Occipital lobe (tissue), 2 donors: ENCODE results near the gene XYLT1. TPM values are rescaled to one million over a fixed set of nuclear protein-coding genes. Genes with fewer than 3 reads are reported as not detected.

Experiments used
- DNase-seq: peaks from one replicate; lab custom pipeline; 2025; lab: John Stamatoyannopoulos, UW
- total RNA-seq: library from RNA; depleted of rRNA; stranded (reverse); fragments of >200 nt; gene quantifications from one replicate; pipeline ENCODE4 v1.2.3, GENCODE V29; 2014

The XYLT1 gene
- total RNA-seq, 1 donor from 2014 or later = 29.3 TPM

DNA sequence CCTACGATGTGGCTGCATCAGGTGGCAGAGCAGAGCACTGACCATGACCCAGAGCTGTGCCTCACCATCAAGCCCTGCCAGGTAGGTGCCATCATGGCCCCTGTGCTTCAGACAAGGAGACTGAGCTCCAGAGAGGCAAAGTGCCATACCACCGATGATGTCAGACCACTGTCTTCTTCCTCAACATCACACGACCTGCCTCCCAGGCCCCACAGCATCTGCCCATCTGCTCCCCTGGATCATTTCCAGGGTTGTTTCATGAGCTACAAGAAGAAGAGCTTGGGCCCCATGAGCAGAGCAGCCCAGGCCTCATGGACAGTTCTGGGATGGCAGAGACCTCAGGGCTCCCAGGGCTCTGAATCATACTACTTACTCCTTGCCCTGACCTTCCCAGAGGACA, 9.9 kb downstream of the XYLT1 start:
- DNase-seq = no peak

DNA sequence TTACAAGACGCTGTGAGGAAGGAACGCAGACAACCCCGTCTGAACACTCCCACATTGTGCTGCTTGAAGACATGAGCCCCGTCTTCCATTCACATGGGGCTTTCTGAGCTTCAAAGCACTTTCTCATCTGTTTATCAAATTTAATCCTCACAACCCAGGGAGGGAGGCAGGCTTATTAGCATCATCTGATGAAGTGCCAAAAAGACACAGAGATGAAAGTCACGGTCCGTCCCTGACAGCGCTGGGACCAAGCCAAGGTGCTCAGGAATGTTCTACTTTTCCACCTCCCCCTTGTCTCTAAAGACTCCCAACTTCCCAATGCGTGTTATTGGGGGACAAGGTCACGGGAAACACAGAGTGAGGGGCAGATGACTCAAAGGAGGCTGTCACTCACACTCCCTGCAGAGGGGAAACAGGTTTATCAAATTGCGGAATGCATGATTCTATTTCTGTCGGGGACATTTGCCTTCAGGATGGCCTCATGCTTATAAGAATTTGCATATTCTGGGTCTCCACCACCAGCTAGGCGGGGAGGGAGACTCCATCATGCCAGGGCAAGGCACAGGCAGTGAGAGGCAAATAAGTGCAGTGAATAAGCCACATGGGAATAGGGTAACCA, 10.7 kb downstream of the XYLT1 start:
- DNase-seq = no peak

DNA sequence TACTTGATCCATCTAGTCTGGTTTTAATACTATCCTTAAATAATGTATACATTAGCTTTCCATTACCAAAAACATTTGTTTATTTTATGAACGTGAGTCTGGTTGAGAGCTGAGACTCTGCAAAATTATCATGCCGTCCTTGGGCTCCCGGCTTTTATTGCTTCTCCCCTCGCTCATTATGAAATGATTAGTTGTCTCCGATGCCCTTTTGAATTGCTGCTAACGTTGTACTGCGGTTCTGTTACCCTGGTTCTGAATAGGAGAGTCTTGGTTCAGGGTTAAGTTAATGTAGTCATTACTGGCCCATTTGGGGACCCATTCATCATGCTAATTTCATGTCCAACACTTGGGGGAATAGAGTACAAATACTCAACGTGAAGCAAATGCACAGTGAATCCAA, 12.8 kb downstream of the XYLT1 start:
- DNase-seq = no peak

DNA sequence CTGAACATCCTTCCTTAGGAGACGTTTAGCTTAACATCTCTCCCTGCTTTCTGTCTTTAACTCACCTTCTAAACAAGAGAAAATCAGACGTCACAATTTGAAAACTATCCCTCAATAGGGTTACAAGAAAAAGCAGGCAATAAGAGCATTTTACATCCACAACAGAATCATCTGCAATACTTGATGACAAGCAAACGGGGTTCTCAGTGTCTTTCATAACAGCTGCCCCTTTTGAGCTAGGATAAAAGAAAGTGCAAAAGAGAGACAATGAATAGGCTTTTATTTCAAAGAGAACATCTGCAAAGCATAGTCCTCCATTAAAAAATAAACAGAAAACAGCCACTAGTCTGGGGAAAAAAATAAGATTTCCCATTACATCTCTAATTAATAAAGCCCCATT, 13.2 kb downstream of the XYLT1 start:
- no peak for DNase-seq

DNA sequence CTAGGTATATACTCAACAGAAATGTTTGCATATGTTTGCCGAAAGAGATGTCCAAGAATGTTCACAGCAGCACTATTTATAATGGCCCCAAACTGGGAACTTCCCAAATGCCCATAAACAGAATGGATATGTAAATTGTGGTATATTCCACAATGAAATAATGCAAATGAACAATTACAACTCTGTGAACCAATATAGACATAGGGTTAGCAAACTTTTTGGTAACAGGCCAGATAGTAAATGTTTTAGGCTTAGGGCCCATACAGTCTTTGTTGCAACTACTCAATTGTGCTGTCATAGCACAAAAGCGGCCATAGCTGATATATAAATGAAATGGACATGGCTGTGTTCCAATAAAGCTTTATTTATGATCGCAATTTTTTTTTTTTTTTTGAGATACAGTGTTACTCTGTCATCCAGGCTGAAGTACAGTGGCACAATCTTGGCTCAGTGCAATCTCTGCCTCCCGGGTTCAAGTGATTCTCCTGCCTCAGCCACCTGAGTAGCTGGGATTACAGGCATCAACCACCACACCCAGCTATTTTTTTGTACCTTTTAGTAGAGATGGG, 16.5 kb downstream of the XYLT1 start:
- DNase-seq = no peak

DNA sequence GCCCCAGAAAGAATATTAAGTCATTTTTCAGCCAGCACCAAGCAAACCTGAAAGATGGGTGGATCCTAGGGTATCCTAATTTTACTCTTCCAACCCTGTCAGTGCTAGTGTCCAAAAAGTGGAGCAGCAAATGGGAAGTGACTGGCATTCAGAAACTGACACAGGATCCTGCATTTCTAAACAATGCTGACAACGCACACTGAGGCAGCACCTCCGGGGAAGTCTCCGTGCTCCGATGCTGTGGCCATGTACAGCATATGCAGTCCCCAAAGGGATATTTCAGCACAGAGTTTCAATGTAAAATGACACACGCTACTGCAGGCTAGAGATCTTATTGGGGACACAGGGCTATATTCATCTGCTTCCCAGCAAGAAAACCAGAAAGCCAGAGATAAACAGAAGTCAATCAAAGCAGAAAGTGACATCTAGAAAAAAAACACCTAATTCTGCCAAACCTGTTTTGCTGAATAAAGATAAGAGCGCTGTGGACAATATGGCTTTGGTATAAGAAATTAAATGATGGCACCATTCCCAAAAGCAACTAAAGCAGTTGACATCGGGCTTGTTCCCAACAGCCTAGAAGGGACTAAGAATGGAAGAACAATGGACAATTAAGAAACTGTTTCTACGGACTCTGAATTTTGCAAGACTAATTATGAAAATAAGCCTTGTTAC, 17.3 kb downstream of the XYLT1 start:
- DNase-seq = no peak

DNA sequence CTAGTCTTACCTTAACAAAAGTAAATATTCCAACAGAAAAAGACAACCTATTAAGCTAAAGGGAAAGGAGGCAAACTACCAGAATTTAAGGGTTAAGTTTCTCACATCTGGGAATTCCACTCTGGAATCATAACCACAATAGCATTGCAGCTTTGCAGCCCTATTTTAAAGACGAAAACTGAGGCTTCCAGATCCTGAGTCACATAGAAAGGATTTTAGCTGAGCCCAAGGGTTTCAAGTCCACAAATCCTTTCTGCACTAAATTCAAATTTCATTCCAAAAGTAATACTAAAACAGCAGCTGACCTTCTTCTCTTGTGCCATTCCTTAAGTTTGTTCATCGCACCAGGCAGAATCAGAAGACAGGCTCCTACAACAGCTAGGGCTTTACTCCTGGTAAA, 17.8 kb downstream of the XYLT1 start:
- DNase-seq = no peak

DNA sequence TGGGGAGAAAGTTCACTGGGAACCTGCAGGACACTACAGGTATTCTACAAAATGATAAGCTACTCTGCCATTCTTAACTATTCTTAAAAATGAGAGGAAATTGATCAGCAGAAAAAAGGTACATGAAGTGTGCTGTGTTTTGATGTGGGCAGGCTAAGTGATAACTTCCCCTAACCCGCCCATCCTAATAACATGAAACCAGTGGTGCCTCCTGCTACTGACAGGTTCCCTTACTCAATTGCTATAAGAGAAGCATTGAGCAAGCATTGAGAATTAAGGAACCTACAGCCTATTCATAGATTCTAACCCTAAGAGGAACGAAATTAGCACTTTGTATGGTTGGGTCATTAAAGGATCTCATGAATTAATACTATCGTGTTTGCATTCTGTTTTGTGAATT, 18.9 kb downstream of the XYLT1 start:
- DNase-seq = no peak

DNA sequence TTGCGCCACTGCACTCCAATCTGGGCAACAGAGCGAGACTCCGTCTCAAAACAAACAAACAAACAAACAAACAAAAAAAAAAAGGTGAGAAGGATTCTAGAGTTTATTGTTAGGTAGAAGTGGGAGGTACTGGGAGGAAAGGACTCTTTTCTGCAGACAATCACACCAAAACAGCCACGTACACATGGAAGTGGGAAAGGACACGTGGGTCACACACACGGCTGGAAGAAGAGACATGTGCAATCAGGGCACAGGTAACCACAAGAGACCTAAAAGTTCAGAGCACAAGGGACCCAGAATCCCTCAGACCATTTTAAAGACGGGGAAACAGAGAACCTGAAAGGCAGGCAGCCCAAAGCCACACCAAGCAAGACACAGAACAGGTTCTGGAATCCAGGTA, 20.5 kb downstream of the XYLT1 start:
- DNase-seq = no peak

DNA sequence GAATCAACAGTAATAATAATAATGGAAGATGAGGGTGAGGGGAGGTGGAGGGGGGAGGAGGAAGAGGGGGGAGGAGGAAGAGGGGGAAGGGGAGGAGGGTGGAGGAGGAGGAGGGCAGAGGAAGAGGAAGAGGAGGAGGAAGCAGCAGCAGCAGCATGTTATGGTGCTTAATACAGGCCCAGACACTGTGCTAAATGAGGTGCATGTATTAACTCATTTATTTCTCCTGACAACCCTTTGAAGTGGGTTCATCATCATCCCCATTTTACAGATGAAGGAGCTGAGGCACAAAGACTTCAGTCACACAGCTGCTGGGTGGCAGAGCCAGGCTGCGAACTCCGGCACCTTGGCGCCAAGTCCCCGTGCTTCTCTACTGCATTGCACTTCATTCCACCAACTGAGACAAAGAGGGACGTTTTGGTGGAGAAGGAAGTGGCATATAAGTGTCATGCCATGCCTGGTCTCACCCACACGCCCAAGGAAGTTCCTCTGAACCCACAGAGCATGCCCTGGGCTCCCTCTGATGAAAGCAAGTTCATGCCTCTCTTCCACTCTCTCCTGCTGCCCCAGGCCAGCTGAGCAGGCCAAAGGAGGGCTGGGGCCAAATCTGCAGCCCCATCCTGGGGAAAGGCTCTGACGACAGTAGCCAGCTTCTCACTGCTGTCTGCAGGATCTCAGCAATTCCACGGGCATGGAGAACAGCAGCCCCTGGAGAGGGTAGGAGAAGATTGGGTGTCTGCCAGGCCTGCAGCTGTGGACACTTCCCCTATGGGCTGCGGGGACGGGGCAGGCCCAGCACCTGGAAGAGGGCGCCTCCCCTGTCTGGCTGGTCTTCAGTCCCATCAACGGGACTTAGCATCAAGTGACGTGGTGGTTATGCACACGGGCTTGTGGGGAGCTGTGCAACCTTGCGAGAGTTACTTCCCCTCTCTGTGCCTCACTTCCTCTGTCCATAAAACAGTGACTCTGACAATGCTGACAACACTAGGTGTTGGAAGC, 21.8 kb downstream of the XYLT1 start:
- DNase-seq = no peak

DNA sequence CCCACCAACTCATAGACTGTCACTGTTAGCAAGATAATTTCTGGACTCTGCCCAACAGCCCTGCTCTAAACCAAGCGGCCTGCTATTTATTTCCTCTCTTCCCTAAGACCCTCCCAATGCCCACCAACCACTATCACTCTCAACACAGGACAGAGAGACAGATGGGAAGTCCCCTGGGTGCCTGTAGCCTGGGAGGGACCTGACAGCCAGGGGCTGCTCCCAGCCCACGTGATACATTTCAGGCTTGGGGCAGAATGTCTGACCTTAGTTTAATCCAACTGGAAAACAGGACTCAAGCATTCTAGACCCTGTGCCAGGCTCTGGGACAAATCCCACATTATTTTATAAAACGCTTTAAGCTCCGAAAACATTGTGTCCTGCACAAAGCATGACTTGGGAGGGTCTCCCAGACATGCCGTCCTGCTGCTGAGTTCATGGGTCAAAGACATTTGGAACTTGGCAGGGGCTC, 23.6 kb downstream of the XYLT1 start:
- DNase-seq = no peak

DNA sequence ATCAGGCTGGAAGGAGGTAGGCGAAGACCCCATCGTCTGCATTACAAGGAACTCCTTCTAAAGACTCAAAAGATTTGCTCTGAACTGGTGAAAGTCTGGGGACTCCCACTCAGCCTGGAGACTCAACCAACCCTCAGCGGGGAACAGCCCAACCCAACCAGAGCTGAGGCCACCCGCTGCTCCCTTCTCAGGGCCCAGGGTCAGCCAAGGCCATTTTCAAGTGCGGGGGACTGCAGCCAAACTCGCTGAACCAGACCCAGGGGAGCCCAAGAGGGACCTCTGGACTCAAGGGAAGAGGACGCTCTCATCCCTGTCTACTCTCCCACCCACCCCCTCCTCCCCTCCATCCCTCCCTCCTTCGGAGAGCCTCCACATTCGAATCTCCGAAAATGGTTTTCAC, 24.1 kb downstream of the XYLT1 start:
- no peak for DNase-seq

DNA sequence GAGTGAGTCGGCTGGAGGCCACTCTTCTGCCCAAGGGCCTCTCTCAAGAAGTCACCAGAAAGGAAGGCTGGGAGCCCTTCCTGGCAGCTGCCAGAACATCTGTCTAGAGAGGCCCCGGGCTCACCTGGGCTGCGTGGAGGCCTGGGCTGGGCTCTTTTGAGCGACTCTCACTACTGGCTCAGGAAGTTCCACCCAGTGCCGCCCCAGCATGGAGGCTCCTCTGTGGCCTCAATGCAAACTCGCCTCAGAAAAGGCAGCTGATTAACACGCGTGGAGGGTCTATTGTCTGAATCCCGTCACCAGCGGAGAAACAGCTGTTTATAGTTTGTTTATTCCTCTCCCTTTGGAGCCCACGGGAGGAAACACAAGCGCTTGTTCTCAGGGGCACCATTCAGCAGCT, 25.3 kb downstream of the XYLT1 start:
- no peak for DNase-seq

DNA sequence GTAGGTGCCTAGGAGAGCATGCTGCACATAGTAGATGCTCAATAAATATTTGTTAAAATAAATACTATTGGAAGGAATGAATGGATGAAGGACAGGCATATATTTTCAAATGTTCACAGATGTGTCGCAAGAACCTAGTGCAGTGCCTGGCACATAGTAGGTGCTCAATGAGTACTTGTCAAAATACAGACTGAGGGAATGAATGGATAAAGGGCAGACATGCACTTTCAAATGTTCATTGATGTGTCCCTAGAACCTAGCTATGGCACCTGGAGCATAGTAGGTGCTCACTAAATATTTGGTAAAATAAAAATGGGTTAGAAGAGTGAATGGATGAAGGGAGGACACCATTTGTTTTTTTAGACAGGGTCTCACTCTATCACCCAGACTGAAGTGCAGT, 26.1 kb downstream of the XYLT1 start:
- no peak for DNase-seq

DNA sequence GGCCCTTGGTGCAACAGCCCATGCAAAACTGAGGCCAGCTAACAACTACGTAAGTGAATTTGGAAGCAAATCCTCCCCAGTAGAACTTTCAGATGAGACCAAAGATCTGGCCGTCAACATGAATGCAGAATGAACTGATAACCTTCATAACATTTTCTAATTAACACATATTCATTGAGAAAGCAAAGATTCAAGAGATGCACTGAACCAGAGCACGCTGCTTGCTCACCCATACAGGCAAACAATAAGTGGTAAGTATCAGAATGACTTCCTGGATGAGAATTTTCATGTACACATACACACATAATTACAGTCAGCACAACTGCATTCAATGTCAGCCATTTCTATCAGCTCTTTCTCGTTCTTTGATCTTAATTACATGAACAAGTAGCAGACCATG, 30.6 kb downstream of the XYLT1 start:
- DNase-seq = no peak

DNA sequence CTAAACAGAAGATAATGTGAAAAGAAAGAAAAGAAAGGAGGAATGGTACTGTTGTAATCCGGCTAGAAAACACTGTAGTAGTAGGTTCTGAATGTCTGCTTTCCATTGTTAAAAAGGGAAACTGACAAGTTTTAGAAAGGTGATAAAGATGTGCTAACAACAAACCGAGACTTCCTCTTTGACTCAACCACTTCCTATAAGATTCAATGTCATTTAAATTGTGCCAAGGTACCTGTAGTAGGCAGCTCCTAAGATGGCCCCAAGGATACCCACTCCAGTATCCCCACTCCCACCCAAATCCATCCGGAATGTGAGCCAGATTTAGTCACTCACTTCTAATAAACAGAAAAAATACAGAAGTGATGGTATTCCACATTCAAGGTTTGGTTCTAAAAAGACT, 31.2 kb downstream of the XYLT1 start:
- DNase-seq = no peak

DNA sequence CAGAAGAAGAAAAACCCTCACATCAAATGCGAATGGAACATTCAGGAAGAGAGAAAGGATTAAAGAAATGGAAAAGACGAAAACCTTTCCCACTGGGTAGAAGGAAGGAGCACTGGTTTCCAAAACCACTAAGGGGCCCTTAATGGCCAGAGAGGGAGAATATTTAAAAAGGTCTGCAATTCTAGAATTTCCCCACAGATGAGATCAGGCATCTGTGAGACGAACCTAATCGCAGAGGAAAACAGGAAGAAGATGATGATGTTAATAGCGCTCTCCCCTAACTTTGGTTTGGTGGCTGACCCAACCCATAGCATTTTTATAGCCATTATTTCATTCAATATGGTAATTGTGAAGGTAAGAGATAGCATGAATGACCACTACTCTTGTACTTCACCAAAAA, 32.8 kb downstream of the XYLT1 start:
- DNase-seq = no peak

DNA sequence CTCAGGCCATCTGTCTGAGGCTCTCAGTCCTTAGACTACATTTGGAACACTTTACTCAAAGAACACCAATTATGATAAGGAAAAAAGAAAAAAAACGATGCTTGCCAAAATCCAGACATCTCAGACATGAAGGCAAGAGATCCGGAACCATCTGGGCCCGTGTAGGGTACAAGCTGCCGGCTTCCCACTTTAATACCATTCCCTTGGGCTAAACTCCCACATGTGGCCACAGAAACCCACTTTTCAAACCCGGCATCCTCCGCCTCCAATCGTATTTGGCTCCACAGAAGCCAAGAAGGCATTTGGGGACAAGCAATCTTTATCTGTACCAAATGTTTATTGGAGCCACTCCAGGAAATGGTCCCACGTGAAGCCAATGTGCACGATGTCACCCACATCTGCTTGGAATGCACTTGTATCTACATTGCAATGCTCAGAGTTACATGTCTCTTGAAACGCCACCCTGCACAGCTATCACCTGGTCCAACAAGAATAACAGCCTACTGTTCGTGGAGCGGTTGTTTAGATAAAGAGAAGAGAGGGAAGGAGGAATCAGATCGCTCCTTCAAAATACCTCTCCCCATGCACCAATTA, 33.5 kb downstream of the XYLT1 start:
- no peak for DNase-seq

DNA sequence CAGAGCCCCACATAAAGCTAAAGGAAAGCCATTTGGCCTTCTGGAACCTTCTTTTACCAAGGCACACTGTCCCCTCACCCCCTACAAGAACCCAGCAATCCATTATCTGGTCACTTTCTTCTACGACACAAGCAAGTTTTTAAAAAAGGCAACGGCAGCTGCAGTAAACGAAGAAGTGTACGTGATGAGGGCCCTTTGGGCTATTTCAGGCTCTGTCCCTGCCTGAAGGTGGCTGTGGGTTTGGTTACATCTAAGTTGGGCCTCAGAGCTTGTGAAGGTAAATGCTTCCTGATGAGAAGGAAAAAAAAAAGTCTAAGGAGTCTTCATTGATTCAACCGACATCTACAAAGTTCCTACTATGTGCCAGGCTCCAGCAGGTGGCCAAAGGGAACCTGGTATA, 35.4 kb downstream of the XYLT1 start:
- DNase-seq = no peak

DNA sequence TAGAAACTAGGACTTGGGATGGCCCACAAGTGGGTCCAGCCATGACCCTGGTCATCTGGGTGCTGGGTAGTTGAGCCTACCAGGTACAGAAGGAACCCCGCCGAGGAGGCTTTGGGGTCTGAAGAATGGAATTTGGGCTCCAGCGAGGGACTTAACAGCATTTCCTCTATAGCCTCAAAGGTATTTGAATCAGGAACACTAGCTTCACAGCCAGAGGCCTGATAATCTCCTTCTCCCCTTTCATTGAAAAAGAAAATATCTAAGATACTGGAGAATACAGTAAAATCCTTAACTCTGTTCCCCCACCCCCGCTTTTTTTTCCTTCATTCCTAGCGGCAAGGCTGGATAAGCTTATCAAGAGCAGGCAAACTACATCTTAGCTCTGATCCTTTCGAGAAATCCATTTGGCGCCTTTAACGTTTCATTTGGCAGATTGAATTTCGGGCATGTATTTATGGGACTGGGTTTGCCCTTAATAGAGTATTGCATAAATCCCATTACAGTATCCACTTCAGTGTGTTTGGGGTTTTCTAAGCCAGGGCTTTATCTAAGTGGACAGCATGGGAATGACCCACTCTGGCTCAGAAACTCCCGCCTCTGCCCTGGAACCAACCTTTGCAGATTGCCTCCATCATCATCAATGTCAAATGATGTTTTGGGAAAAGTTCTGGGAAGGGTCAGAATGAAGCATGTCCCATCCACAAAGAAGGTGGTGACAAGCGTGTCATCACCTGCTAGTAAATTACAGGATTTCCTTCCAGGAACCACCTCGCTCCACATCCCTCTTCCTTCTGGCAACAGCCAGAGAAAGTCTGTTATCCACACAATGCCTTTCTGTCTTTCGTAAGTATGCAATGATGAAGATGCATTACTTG, 36.9 kb downstream of the XYLT1 start:
- no peak for DNase-seq
